ENCODE results near the gene HNF4A.

The HNF4A gene

GRCh38 chr20:44424039-44424495 is 68.6 kb downstream of the HNF4A start:
- no peak for DNase-seq (ENCODE audit: low read depth)

- DNase-seq (ENCODE audit: low read depth), result no peak
Observed at GRCh38 chr20:44425923-44426322, 70.4 kb downstream of the HNF4A start.

GRCh38 chr20:44426879-44427790 is 71.6 kb downstream of the HNF4A start:
- no peak for DNase-seq (ENCODE audit: low read depth)

- no peak for DNase-seq (ENCODE audit: low read depth)
Observed at GRCh38 chr20:44427804-44428173, 72.3 kb downstream of the HNF4A start.

- no peak for DNase-seq (ENCODE audit: low read depth)
Observed at GRCh38 chr20:44428174-44429016, 72.9 kb downstream of the HNF4A start.

GRCh38 chr20:44429017-44429339 is 73.5 kb downstream of the HNF4A start:
- no peak for DNase-seq (ENCODE audit: low read depth)

- DNase-seq (ENCODE audit: low read depth), result no peak
Observed at GRCh38 chr20:44429419-44430269, 74.1 kb downstream of the HNF4A start.

- DNase-seq (ENCODE audit: low read depth), result no peak
Observed at GRCh38 chr20:44430270-44431065, 75.0 kb downstream of the HNF4A start.

GRCh38 chr20:44431118-44431501 is 75.6 kb downstream of the HNF4A start:
- no peak for DNase-seq (ENCODE audit: low read depth)

- no peak for DNase-seq (ENCODE audit: low read depth)
Observed at GRCh38 chr20:44431502-44432234, 76.2 kb downstream of the HNF4A start.

- DNase-seq (ENCODE audit: low read depth), result no peak
Observed at GRCh38 chr20:44432618-44433577, 77.4 kb downstream of the HNF4A start.

GRCh38 chr20:44433751-44434538 is 78.4 kb downstream of the HNF4A start:
- no peak for DNase-seq (ENCODE audit: low read depth)

GRCh38 chr20:44435630-44436335 is 80.3 kb downstream of the HNF4A start:
- DNase-seq (ENCODE audit: low read depth), result no peak

GRCh38 chr20:44436393-44436792 is 80.9 kb downstream of the HNF4A start:
- DNase-seq (ENCODE audit: low read depth), result no peak

- DNase-seq (ENCODE audit: low read depth), result no peak
Observed at GRCh38 chr20:44437497-44437896, 82.0 kb downstream of the HNF4A start.

GRCh38 chr20:44438782-44439181 is 83.3 kb downstream of the HNF4A start:
- no peak for DNase-seq (ENCODE audit: low read depth)

GRCh38 chr20:44439318-44439717 is 83.8 kb downstream of the HNF4A start:
- no peak for DNase-seq (ENCODE audit: low read depth)

All from ELR (cell line).